PFSK-1 (cell line): Measurements from ENCODE around the gene ZC3H4.

Source experiments
- FOXP2 ChIP-seq: optimal IDR thresholded peaks from 2 replicates; pipeline ENCODE3; 2011; ENCODE audit warnings: borderline replicate concordance, control low read depth, inconsistent platforms; ENCODE audit not compliant: insufficient read depth; ENCODE audit errors: extremely low read length, extremely low read depth
- POLR2AphosphoS5 ChIP-seq: IDR thresholded peaks from 2 replicates; pipeline ENCODE4 v1.6.1; 2012; ENCODE audit warnings: low read depth, mild to moderate bottlenecking, control low read depth, low read length, moderate library complexity
- REST ChIP-seq, 2 experiments: IDR thresholded peaks; 2 replicates each; pipeline versions ENCODE4 v1.6.1 to v1.8.0; 2011 to 2012; ENCODE audit warnings: low read depth in 2 of 2, low read length in 2 of 2, control low read depth in 1 of 2, inconsistent platforms in 1 of 2, mild to moderate bottlenecking in 1 of 2, moderate library complexity in 1 of 2; ENCODE audit not compliant: insufficient read depth in 1 of 2
- TAF1 ChIP-seq: IDR thresholded peaks from 2 replicates; pipeline ENCODE4 v1.6.1; 2012; ENCODE audit warnings: low read length, control low read depth, borderline replicate concordance; ENCODE audit not compliant: insufficient read depth

GRCh38 chr19:47132194-47132852 is 18.7 kb upstream of the ZC3H4 start:
- TF ChIP-seq TAF1: no peak
- TF ChIP-seq POLR2AphosphoS5: no peak
- TF ChIP-seq REST (IDR thresholded peaks at IDR 0.05; ENCODE audit: insufficient read depth in 1 of 2, low read depth in 2 of 2, low read length in 2 of 2): no peak
- no peak for TF ChIP-seq FOXP2
